Right lobe of liver (tissue), 6 donors: Measurements from ENCODE around the gene PFDN5. TPM values are rescaled to one million over a fixed set of nuclear protein-coding genes. Genes with fewer than 3 reads are reported as not detected.

Source experiments
- ATAC-seq, 4 donors: fragments of 200-7000 bp; cut with Tn5 transposase; one replicate each; pipeline ENCODE4 v1.9.1; 2020; ENCODE audit warnings: mild to moderate bottlenecking in 4 of 4, moderate library complexity in 4 of 4
- DNase-seq, 3 donors: peaks; one replicate each; pipeline ENCODE4 v3.0.0-alpha.2; 2020
- H3K27ac ChIP-seq, 3 donors: fragments of 200-600 bp; one replicate each; pipeline ENCODE4 v1.8.0; 2022
- H3K27me3 ChIP-seq, 2 donors: fragments of 200-600 bp; one replicate each; pipeline ENCODE4 v1.8.0; 2022
- H3K36me3 ChIP-seq, 4 donors: fragments of 200-600 bp; sonication (generic) in 1 of 4; one replicate each; pipeline versions ENCODE4 v1.5.1 to v1.8.0; 2017 to 2022; ENCODE audit warnings: control low read depth in 1 of 4
- H3K4me1 ChIP-seq, 4 donors: fragments of 200-600 bp; sonication (generic) in 1 of 4; one replicate each; pipeline versions ENCODE4 v1.5.1 to v1.8.0; 2017 to 2022; ENCODE audit warnings: control low read depth in 1 of 4
- H3K4me3 ChIP-seq, 3 donors: fragments of 200-600 bp; one replicate each; pipeline ENCODE4 v1.8.0; 2022
- H3K9me3 ChIP-seq, 4 donors: fragments of 200-600 bp; sonication (generic) in 1 of 4; one replicate each; pipeline versions ENCODE4 v1.5.1 to v1.8.0; 2017 to 2022; ENCODE audit warnings: control low read depth in 1 of 4
- POLR2A ChIP-seq: fragments of 450-650 bp; IDR thresholded peaks from one replicate; pipeline ENCODE4 v1.6.1; 2017; ENCODE audit warnings: antibody characterized with exemption, mild to moderate bottlenecking
- WGBS: methylation state at CpG from one replicate; pipeline ENCODE4 v1.1.6; 2018; ENCODE audit warnings: low coverage, low lambda C conversion rate; ENCODE audit not compliant: insufficient coverage; ENCODE audit errors: missing lambda C conversion rate; 5-methylcytosine and 5-hydroxymethylcytosine counted together
- intact Hi-C, 2 donors: fragments of 100-400 bp; cut with DNase I; formaldehyde crosslinking; loops; one replicate each; pipeline versions ENCODE4 v1.11.2 to v1.14.1; 2022
- total RNA-seq, 6 experiments: library from RNA; depleted of rRNA in 2 of 6; stranded (reverse); fragments of >200 nt in 2 of 6; fragmentation: NEBNext Ultra II Directional in 3 of 6; extraction: Animal tissue kit (Norgen Biotek cat#: 25700) in 3 of 6; gene quantifications; one replicate each; pipeline versions ENCODE4 v1.1.0 to v1.2.4, GENCODE V29; 2016 to 2023
- TF ChIP-seq, protein P1 (sequence below), 4 donors: fragments of 200-600 bp in 3 of 4; fragments of 450-650 bp in 1 of 4; IDR thresholded peaks; one replicate each; pipeline versions ENCODE4 v1.5.1 to v1.8.0; 2016 to 2022; ENCODE audit warnings: antibody characterized with exemption in 4 of 4, mild to moderate bottlenecking in 2 of 4
- donor health status: DM: no; HTN: yes; CAD: no.
- donor health status: DM: no; HTN: no; CAD: no.
- donor health status: DM: no; HTN: no; CAD: no.
- donor health status: DM: no; HTN: yes; CAD: no.
- donor health status: DM: no; HTN: yes; CAD: no.

The PFDN5 gene
- total RNA-seq, 6 experiments from 2014 or later: 122 to 170 (median 146) TPM

DNA sequence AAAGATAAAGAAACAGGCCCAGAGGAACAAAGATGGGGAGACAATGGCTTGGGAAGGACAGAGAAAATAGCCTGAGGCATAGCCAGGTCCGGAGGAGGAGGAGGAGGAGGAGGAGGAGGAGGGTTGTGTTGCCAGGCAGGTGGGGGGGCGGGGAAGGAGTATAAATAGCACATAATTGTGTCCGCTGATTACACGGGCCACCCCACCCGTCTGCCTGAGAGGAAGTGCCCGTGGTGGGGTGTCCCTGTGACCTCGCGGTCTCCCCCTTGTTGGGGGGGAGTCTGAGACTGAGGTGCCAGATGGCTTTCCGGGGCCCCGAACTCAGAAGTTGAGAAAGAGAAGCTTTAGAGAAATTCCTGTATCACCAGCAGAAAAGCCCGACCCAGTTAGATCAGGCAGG, 42.7 kb downstream of the PFDN5 start:
- no peaks in the 10 kb centered on the region for H3K27me3 ChIP-seq
- ATAC-seq (no peak), DNase-seq (no peak)
- no peaks in the 10 kb centered on the region for H3K4me1 ChIP-seq
- H3K36me3 ChIP-seq: no peaks in the 10 kb centered on the region
- H3K9me3 ChIP-seq: no peaks in the 10 kb centered on the region
- no peak overlapping the region for H3K4me3 ChIP-seq
- H3K27ac ChIP-seq: no peak overlapping the region
- intact Hi-C loops: no loop called here
- TF ChIP-seq POLR2A: no peak
- 47% methylated on average over 7 of the region's 11 CpGs for WGBS

DNA sequence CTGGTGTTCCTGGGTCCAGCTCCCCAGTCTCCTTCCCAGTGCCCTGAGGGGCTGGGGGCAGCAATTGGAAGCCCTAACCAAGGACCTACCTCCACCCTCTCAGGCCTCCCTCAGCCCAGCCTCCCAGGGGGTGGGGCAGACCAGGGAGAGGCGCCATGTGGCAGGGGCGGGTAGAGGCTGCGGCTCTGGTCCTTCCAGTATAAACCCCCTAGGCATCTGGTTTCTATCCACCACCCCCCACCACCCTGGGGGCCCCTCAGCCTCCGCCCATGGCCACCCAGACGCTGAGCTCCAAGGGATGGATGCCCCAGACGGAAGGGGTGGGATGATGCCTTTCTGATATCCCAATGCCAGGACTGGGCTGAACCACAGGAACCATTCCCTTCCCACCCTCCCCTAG, 43.6 kb downstream of the PFDN5 start:
- TF ChIP-seq POLR2A: no peak
- TF ChIP-seq, protein P1, sequence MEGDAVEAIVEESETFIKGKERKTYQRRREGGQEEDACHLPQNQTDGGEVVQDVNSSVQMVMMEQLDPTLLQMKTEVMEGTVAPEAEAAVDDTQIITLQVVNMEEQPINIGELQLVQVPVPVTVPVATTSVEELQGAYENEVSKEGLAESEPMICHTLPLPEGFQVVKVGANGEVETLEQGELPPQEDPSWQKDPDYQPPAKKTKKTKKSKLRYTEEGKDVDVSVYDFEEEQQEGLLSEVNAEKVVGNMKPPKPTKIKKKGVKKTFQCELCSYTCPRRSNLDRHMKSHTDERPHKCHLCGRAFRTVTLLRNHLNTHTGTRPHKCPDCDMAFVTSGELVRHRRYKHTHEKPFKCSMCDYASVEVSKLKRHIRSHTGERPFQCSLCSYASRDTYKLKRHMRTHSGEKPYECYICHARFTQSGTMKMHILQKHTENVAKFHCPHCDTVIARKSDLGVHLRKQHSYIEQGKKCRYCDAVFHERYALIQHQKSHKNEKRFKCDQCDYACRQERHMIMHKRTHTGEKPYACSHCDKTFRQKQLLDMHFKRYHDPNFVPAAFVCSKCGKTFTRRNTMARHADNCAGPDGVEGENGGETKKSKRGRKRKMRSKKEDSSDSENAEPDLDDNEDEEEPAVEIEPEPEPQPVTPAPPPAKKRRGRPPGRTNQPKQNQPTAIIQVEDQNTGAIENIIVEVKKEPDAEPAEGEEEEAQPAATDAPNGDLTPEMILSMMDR (IDR thresholded peaks at IDR 0.05): no peak
- intact Hi-C loops: no loop called here
- H3K4me1 ChIP-seq: no peaks in the 10 kb centered on the region
- DNase-seq (no peak), ATAC-seq (no peak)
- no peaks in the 10 kb centered on the region for H3K9me3 ChIP-seq
- H3K27ac ChIP-seq: no peak overlapping the region
- no peaks in the 10 kb centered on the region for H3K36me3 ChIP-seq
- no peak overlapping the region for H3K4me3 ChIP-seq
- 60% methylated on average over 1 of the region's 6 CpGs for WGBS
- H3K27me3 ChIP-seq: no peaks in the 10 kb centered on the region

GRCh38 chr12:53340398-53340797, 45.1 kb downstream of the PFDN5 start:
- 55% methylated on average over 5 of the region's 9 CpGs for WGBS
- Histone ChIP-seq H3K4me1 (no peaks in the 10 kb centered on the region), H3K27me3 (no peaks in the 10 kb centered on the region), H3K36me3 (no peaks in the 10 kb centered on the region), H3K9me3 (no peaks in the 10 kb centered on the region), H3K4me3 (no peak overlapping the region), H3K27ac (no peak overlapping the region)
- TF ChIP-seq, protein P1 (IDR thresholded peaks at IDR 0.05): no peak
- no peak for TF ChIP-seq POLR2A
- intact Hi-C loops: no loop called here
- ATAC-seq (no peak), DNase-seq (no peak)

GRCh38 chr12:53343449-53343848, 48.1 kb downstream of the PFDN5 start:
- Histone ChIP-seq H3K4me3 (no peak overlapping the region), H3K36me3 (no peaks in the 10 kb centered on the region), H3K4me1 (no peaks in the 10 kb centered on the region), H3K27ac (no peak overlapping the region), H3K27me3 (no peaks in the 10 kb centered on the region), H3K9me3 (no peaks in the 10 kb centered on the region)
- no peak for DNase-seq
- TF ChIP-seq, protein P1 (IDR thresholded peaks at IDR 0.05): no peak
- no peak for TF ChIP-seq POLR2A
- no peak for ATAC-seq
- WGBS: 0% methylated on average over 1 of the region's 3 CpGs
- intact Hi-C loops: no loop called here

DNA sequence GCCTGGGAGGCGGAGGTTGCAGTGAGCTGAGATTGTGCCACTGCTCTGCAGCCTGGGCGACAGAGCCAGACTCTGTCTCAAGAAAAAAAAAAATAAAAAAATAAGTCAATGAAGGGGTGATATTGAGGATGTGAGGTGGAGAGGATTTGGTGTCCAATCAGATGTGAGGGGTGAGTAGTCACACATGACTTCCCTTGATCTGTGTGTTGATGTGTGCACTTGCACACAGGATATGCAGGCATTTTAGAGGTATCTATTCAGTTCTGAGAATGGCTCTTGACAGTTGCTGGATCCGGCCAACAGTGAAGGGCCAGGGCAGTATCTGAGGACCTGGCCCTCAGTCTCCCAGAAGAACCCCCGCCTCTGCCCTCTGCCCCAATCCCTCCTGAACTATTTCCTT, 48.6 kb downstream of the PFDN5 start:
- Histone ChIP-seq H3K4me3 (no peak overlapping the region), H3K27ac (no peak overlapping the region), H3K36me3 (no peaks in the 10 kb centered on the region), H3K9me3 (no peaks in the 10 kb centered on the region), H3K27me3 (no peaks in the 10 kb centered on the region), H3K4me1 (no peaks in the 10 kb centered on the region)
- 85% methylated on average over 4 of the region's 4 CpGs for WGBS
- intact Hi-C loops: no loop called here
- DNase-seq (no peak), ATAC-seq (no peak)
- TF ChIP-seq, protein P1 (IDR thresholded peaks at IDR 0.05): no peak
- no peak for TF ChIP-seq POLR2A
